ENCODE data around the gene SRCAP.
"Not testable (repeated sequence)": the region's sequence is repeated elsewhere in the genome, so short reads cannot be mapped to it uniquely, and the experiment has no call there.

SRCAP gene

GRCh38 chr16:30698139-30698815, 694 bp upstream of the SRCAP start:
- peak; percentile 92 for DNase-seq (ENCODE audit: low spot score)

- DNase-seq (ENCODE audit: low spot score) = no peak
These were observed 686 bp downstream of the SRCAP start for GRCh38 chr16:30699615-30700099.

GRCh38 chr16:30700491-30700890, 1.5 kb downstream of the SRCAP start:
- no peak for DNase-seq (ENCODE audit: low spot score)

GRCh38 chr16:30700971-30701370, 2.0 kb downstream of the SRCAP start:
- DNase-seq (ENCODE audit: low spot score) = no peak

- not testable (repeated sequence) for DNase-seq (ENCODE audit: low spot score)
These were observed 4.1 kb downstream of the SRCAP start for GRCh38 chr16:30703071-30703470.

GRCh38 chr16:30703971-30704370, 5.0 kb downstream of the SRCAP start:
- DNase-seq (ENCODE audit: low spot score) = no peak

GRCh38 chr16:30706046-30706445, 7.1 kb downstream of the SRCAP start:
- DNase-seq (ENCODE audit: low spot score) = no peak

GRCh38 chr16:30710971-30711370, 12.0 kb downstream of the SRCAP start:
- DNase-seq (ENCODE audit: low spot score) = no peak

- no peak for DNase-seq (ENCODE audit: low spot score)
These were observed 12.7 kb downstream of the SRCAP start for GRCh38 chr16:30711712-30712111.

- DNase-seq (ENCODE audit: low spot score) = no peak
These were observed 16.9 kb downstream of the SRCAP start for GRCh38 chr16:30715750-30716445.

GRCh38 chr16:30720086-30720485, 21.1 kb downstream of the SRCAP start:
- no peak for DNase-seq (ENCODE audit: low spot score)

GRCh38 chr16:30720694-30721093, 21.7 kb downstream of the SRCAP start:
- no peak for DNase-seq (ENCODE audit: low spot score)

- DNase-seq (ENCODE audit: low spot score) = no peak
These were observed 22.2 kb downstream of the SRCAP start for GRCh38 chr16:30721167-30721566.

GRCh38 chr16:30721606-30722005, 22.6 kb downstream of the SRCAP start:
- DNase-seq (ENCODE audit: low spot score) = no peak

GRCh38 chr16:30722443-30722842, 23.5 kb downstream of the SRCAP start:
- no peak for DNase-seq (ENCODE audit: low spot score)

GRCh38 chr16:30722916-30723315, 23.9 kb downstream of the SRCAP start:
- no peak for DNase-seq (ENCODE audit: low spot score)

- peak; percentile 88 for DNase-seq (ENCODE audit: low spot score)
These were observed 24.9 kb downstream of the SRCAP start for GRCh38 chr16:30723725-30724355.

- no peak for DNase-seq (ENCODE audit: low spot score)
These were observed 25.9 kb downstream of the SRCAP start for GRCh38 chr16:30724641-30725417.

GRCh38 chr16:30725418-30725792, 26.4 kb downstream of the SRCAP start:
- no peak for DNase-seq (ENCODE audit: low spot score)

- DNase-seq (ENCODE audit: low spot score) = no peak
These were observed 29.4 kb downstream of the SRCAP start for GRCh38 chr16:30728321-30728720.

- no peak for DNase-seq (ENCODE audit: low spot score)
These were observed 30.1 kb downstream of the SRCAP start for GRCh38 chr16:30728899-30729672.

- no peak for DNase-seq (ENCODE audit: low spot score)
These were observed 32.4 kb downstream of the SRCAP start for GRCh38 chr16:30731411-30731810.
